HepG2 (cell line): ENCODE data around the gene RRAD. TPM values are rescaled to one million over a fixed set of nuclear protein-coding genes. Genes with fewer than 3 reads are reported as not detected.

Experiments used
- ATAC-seq: fragments of 200-7000 bp; cut with Tn5 transposase; 3 replicates; pipeline ENCODE4 v1.9.1; 2020; ENCODE audit warnings: mild to moderate bottlenecking, moderate library complexity
- BruUV-seq: library from RNA; stranded (reverse); fragments of 400-500 nt; replicated peaks from 2 replicates; lab custom pipeline; 2021; lab: Mats Ljungman, UMichigan
- CTCF ChIA-PET: fragments of 300-600 bp; formaldehyde crosslinking; extraction: SDS; loops from one replicate; lab custom pipeline; 2021; ENCODE audit warnings: low total read pairs, inconsistent platforms, low intra/inter-chr PET ratio; lab: Yijun Ruan, JAX
- POLR2A ChIA-PET: fragments of 350-600 bp; sonication (Branson Sonifier 250); formaldehyde crosslinking; loops from one replicate; lab custom pipeline; 2020; ENCODE audit warnings: antibody characterized with exemption, inconsistent platforms; lab: Yijun Ruan, JAX
- DNase-seq: peaks from one replicate; pipeline ENCODE4 v3.0.0-alpha.2; 2015; ENCODE audit warnings: low spot score
- FAIRE-seq: peaks from 3 replicates; lab custom pipeline; 2011; peaks lifted over from hg19 to GRCh38; lab: Jason Lieb, UNC
- H2AFZ ChIP-seq: one replicate; pipeline ENCODE4 v1.6.1; 2011; ENCODE audit warnings: low read length, inconsistent platforms
- H3K27ac ChIP-seq: fragments of 300-600 bp; 3 replicates; pipeline ENCODE4 v1.8.0; 2011; ENCODE audit warnings: mixed run types, mild to moderate bottlenecking, mixed read lengths, low read length, inconsistent platforms; ENCODE audit not compliant: insufficient read depth; ENCODE audit errors: extremely low read length
- H3K27me3 ChIP-seq, 2 experiments: fragments of 200-600 bp in 1 of 2; 2 replicates in 1 of 2; 3 replicates in 1 of 2; pipeline versions ENCODE4 v1.6.0 to v1.8.0; 2011; ENCODE audit warnings: low read length in 2 of 2, mild to moderate bottlenecking in 2 of 2, moderate library complexity in 2 of 2, inconsistent platforms in 1 of 2; ENCODE audit not compliant: insufficient read depth in 2 of 2, control insufficient read depth in 1 of 2
- H3K36me3 ChIP-seq, 2 experiments: fragments of 200-600 bp in 1 of 2; replicated peaks in 1 of 2; 2 replicates in 1 of 2; 3 replicates in 1 of 2; pipeline versions ENCODE4 v1.5.1 to v1.8.0; 2011; ENCODE audit warnings: low read length in 2 of 2, inconsistent platforms in 1 of 2; ENCODE audit not compliant: insufficient read depth in 2 of 2, control insufficient read depth in 1 of 2
- H3K4me1 ChIP-seq: 2 replicates; pipeline ENCODE4 v1.5.1; 2012; ENCODE audit warnings: low read length, inconsistent platforms; ENCODE audit not compliant: insufficient read depth
- H3K4me2 ChIP-seq: 2 replicates; pipeline ENCODE4 v1.6.0; 2011; ENCODE audit warnings: low read depth, low read length, inconsistent platforms
- H3K4me3 ChIP-seq, 3 experiments: fragments of 200-600 bp in 1 of 3; sonication (generic), shearing (Covaris generic) in 1 of 3; replicated peaks in 1 of 3; 2 replicates each; pipeline ENCODE4 v1.5.1; 2011 to 2016; ENCODE audit warnings: low read length in 3 of 3, inconsistent platforms in 2 of 3, low read depth in 2 of 3, mild to moderate bottlenecking in 2 of 3, control low read depth in 1 of 3, mixed read lengths in 1 of 3; ENCODE audit not compliant: insufficient read depth in 1 of 3
- H3K79me2 ChIP-seq: one replicate; pipeline ENCODE4 v1.6.1; 2011; ENCODE audit warnings: low read length, inconsistent platforms; ENCODE audit not compliant: insufficient read depth
- H3K9ac ChIP-seq: 2 replicates; pipeline ENCODE4 v1.6.0; 2011; ENCODE audit warnings: mild to moderate bottlenecking, low read depth, low read length, inconsistent platforms; ENCODE audit not compliant: insufficient read depth
- H3K9me3 ChIP-seq: 2 replicates; pipeline ENCODE4 v1.5.1; 2012; ENCODE audit warnings: mild to moderate bottlenecking, low read length
- H4K20me1 ChIP-seq: 2 replicates; pipeline ENCODE4 v1.6.0; 2011; ENCODE audit warnings: inconsistent platforms, mild to moderate bottlenecking, low read length, moderate library complexity; ENCODE audit not compliant: insufficient read depth
- AGO2 ChIP-seq: fragments of 200-400 bp; formaldehyde crosslinking; optimal IDR thresholded peaks from 2 replicates; pipeline ENCODE3; 2017; ENCODE audit warnings: mild to moderate bottlenecking, low read depth, low read length, moderate library complexity
- ARID4A ChIP-seq: sonication (generic); formaldehyde crosslinking; IDR thresholded peaks from 2 replicates; pipeline ENCODE4 v1.5.0; 2020; ENCODE audit warnings: mild to moderate bottlenecking, missing genetic modification reagents, borderline replicate concordance
- HNRNPH1 ChIP-seq: fragments of 200-400 bp; formaldehyde crosslinking; optimal IDR thresholded peaks from 2 replicates; pipeline ENCODE3; 2017; ENCODE audit warnings: mild to moderate bottlenecking, low read depth, low read length
- MXD4 ChIP-seq: IDR thresholded peaks from 2 replicates; pipeline ENCODE4 v1.6.1; 2016; ENCODE audit warnings: mild to moderate bottlenecking, missing biosample characterization, missing genetic modification reagents
- RBM22 ChIP-seq: fragments of 200-400 bp; formaldehyde crosslinking; optimal IDR thresholded peaks from 2 replicates; pipeline ENCODE3; 2017; ENCODE audit warnings: mild to moderate bottlenecking, low read length, moderate library complexity
- TOPORS ChIP-seq: sonication (generic); formaldehyde crosslinking; IDR thresholded peaks from 2 replicates; pipeline ENCODE4 v1.8.0; 2023; ENCODE audit warnings: mild to moderate bottlenecking, missing genetic modification reagents
- ZBTB44 ChIP-seq: sonication (generic); formaldehyde crosslinking; IDR thresholded peaks from 2 replicates; pipeline ENCODE4 v1.4.0; 2020; ENCODE audit warnings: missing genetic modification reagents
- ZNF607 ChIP-seq: sonication (generic); formaldehyde crosslinking; IDR thresholded peaks from 2 replicates; pipeline ENCODE4 v1.5.1; 2020; ENCODE audit warnings: missing genetic modification reagents, mild to moderate bottlenecking, borderline replicate concordance
- WGBS: methylation state at CpG from one replicate; pipeline ENCODE4 v1.1.6; 2017; ENCODE audit warnings: low lambda C conversion rate; 5-methylcytosine and 5-hydroxymethylcytosine counted together
- in situ Hi-C: cut with HindIII; loops from 2 replicates; pipeline ENCODE4 v1.10.0; 2017; ENCODE audit warnings: low pct_unique_long_range_greater_than_20kb; ENCODE audit not compliant: extremely low pct_ligation_motif_present
- intact Hi-C: fragments of 100-400 bp; cut with micrococcal nuclease; formaldehyde crosslinking; loops from one replicate; pipeline ENCODE4 v1.10.0; 2022; ENCODE audit not compliant: unreplicated experiment
- polyA plus RNA-seq, 8 experiments: library from polyadenylated mRNA; depleted of rRNA in 3 of 8; stranded (reverse) in 7 of 8; unstranded in 1 of 8; fragments of >200 nt; fragmentation: Illumina TruSeq in 4 of 8; extraction: Trizol in 4 of 8; gene quantifications; 2 replicates each; pipeline versions ENCODE4 v1.2.1 to v1.2.3, GENCODE V29; 2011 to 2016; ENCODE audit warnings: low read depth in 4 of 8, missing spikeins in 1 of 8, mixed read lengths in 1 of 8; ENCODE audit not compliant: insufficient read depth in 1 of 8
- total RNA-seq, 5 experiments: library from RNA; depleted of rRNA; stranded (reverse); fragments of >200 nt; fragmentation: Illumina TruSeq; extraction: Trizol; gene quantifications; 2 replicates each; pipeline ENCODE4 v1.2.3, GENCODE V29; 2016; ENCODE audit warnings: low read depth in 1 of 5
- TF ChIP-seq, protein P1 (sequence below), 2 experiments: fragments of 450-650 bp in 1 of 2; sonication (generic) in 1 of 2; formaldehyde crosslinking; IDR thresholded peaks; 2 replicates each; pipeline versions ENCODE4 v1.5.0 to v1.8.0; 2020 to 2022; ENCODE audit warnings: mild to moderate bottlenecking in 1 of 2, missing genetic modification reagents in 1 of 2

Gene RRAD
- total and polyA plus RNA-seq, 2 of the 13 experiments (the other 11 are each of a cell fraction or from before 2014, with no cell fraction given), result 0.80 to 1.1 TPM

- no peak for TF ChIP-seq ZBTB44 (CRISPR knock-in tag)
- TF ChIP-seq MXD4 (CRISPR knock-in tag), result no peak
These were observed 11.1 kb upstream of the RRAD start (continued) for GRCh38 chr16:66936462-66936861.

DNA sequence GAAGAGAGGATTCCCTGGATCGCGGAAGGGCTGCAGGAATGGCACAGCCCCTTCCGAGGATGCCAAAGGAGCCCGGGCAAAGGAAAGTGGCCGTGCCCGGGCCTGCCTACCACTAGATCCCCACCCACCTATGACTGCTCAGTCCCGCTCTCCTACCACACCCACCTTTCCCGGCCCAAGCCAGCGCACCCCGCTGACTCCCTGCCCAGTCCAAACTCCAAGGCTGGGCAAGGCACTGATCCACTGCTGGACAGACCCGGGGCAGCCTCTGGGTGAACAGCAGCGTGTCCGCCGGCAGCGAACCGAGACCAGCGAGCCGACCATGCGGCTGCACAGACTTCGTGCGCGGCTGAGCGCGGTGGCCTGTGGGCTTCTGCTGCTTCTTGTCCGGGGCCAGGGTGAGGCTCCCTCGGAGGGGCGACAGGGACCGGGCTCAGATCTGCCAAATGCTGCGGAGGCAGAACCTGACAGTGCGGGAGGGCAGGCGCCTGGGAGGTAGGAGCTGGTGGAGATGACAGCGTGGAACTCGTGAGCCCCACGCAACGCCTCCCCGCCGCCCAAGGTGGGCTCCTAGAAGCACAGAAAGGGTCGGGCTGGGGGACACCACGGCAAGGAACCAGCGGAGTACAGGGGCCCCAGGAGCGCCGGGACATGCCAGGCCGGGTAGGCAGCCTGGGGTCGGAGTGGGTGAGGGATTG, 10.1 kb upstream of the RRAD start, which contains the start of gene CES2:
Gene CES2 (plus strand): TSS at position 203 of the 698 bp plus-strand sequence. CDS start 120 bp downstream, at position 323.
- DNase-seq, result peak; percentile 84
- TSS peak; percentile 46 for BruUV-seq
- peak; percentile 78 for FAIRE-seq
- no peaks in the 10 kb centered on the region; a peak in 1 of 5 replicates for H3K27me3 ChIP-seq
- peaks cover 60% of the 10 kb centered on the region for H3K4me1 ChIP-seq
- H3K4me3 ChIP-seq, result peak within 1 kb of the TSS; percentile 81 to 89 (median 88)
- CTCF ChIA-PET, result no interaction called here
- intact Hi-C loops (no loop called here), in situ Hi-C loops (loop anchor here (5.0 kb wide), 1 partner anchor 33 kb away; no protein-coding TSS in a partner anchor)
- H3K27ac ChIP-seq, result peak within 1 kb of the TSS; percentile 81
- peak within 1 kb of the TSS; percentile 90 for H3K9ac ChIP-seq
- H3K36me3 ChIP-seq, result peaks cover 14 to 30% of the 10 kb centered on the region in 2 experiments
- peak; percentile 93 for ATAC-seq
- no peaks in the 10 kb centered on the region; the same call in 1 of the 2 replicates for H4K20me1 ChIP-seq
- POLR2A ChIA-PET, result interaction anchor here (1.6 to 1.7 kb wide), 2 partner anchors 30 to 55 kb away, joined by 6 to 9 read pairs; partner anchors contain the start of gene PDP2
- H2AFZ ChIP-seq, result no peak within 1 kb of the TSS
- no peaks in the 10 kb centered on the region for H3K9me3 ChIP-seq
- H3K79me2 ChIP-seq, result peaks cover 33% of the 10 kb centered on the region
- H3K4me2 ChIP-seq, result peak within 1 kb of the TSS; percentile 89
- WGBS, result 10% methylated on average over 22 of the region's 44 CpGs
- TF ChIP-seq TOPORS (CRISPR knock-in tag) (peak; percentile 92), ZNF607 (peak; percentile 80; the same call in 1 of the 2 replicates), AGO2 (peak; percentile 90), RBM22 (peak; percentile 27), ARID4A (CRISPR knock-in tag) (peak; percentile 63; the same call in 1 of the 2 replicates), HNRNPH1 (no peak)
- TF ChIP-seq, protein P1, sequence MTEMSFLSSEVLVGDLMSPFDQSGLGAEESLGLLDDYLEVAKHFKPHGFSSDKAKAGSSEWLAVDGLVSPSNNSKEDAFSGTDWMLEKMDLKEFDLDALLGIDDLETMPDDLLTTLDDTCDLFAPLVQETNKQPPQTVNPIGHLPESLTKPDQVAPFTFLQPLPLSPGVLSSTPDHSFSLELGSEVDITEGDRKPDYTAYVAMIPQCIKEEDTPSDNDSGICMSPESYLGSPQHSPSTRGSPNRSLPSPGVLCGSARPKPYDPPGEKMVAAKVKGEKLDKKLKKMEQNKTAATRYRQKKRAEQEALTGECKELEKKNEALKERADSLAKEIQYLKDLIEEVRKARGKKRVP (CRISPR knock-in tag; IDR thresholded peaks at IDR 0.05), result peak in 1 of 2 experiments; percentile 38; a peak in 1 of 4 replicates
